Skeletal muscle satellite cell (primary cell): ENCODE data around the gene GOLIM4.

Source experiments
- H3K27me3 ChIP-seq: 2 replicates; pipeline ENCODE4 v1.7.0; 2013; ENCODE audit warnings: low read length; ENCODE audit not compliant: control insufficient read depth, insufficient read depth
- H3K36me3 ChIP-seq: 2 replicates; pipeline ENCODE4 v1.7.0; 2013; ENCODE audit warnings: mild to moderate bottlenecking, control low read depth, low read length; ENCODE audit not compliant: insufficient read depth
- H3K4me1 ChIP-seq: 2 replicates; pipeline ENCODE4 v1.7.0; 2013; ENCODE audit warnings: low read length; ENCODE audit not compliant: control insufficient read depth, insufficient read depth
- H3K4me2 ChIP-seq: 2 replicates; pipeline ENCODE4 v1.7.0; 2013; ENCODE audit warnings: mild to moderate bottlenecking, low read length
- H3K4me3 ChIP-seq: 2 replicates; pipeline ENCODE4 v1.7.0; 2013; ENCODE audit warnings: low read length
- H3K9ac ChIP-seq: 2 replicates; pipeline ENCODE4 v1.7.0; 2013; ENCODE audit warnings: mild to moderate bottlenecking, low read depth, low read length, moderate library complexity
- H3K9me3 ChIP-seq: replicated peaks from 2 replicates; pipeline ENCODE4 v1.7.0; 2013; ENCODE audit warnings: mild to moderate bottlenecking, control low read depth, low read length

Gene GOLIM4

DNA sequence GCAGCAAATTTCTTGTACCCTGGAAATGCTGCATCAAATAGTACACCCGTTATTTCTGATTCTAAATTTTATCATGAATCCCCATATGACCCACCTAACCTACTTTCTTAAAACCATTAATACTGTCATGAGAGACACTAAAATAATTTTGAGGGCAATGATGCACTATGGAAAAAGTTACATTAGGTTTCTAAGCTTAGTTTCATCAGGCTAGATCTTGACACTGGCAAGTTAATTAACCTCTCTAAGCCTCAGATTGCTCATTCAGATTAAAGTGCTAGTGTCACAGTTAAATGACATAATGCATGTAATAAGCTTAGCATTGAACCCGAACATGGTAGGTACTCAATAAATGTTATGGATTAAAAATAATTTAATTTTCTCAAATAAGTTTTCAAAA lies 8.2 kb downstream of the GOLIM4 start:
- Histone ChIP-seq H3K4me2 (no peak overlapping the region), H3K4me1 (peaks cover 23% of the 10 kb centered on the region), H3K36me3 (no peaks in the 10 kb centered on the region), H3K4me3 (no peak overlapping the region), H3K9ac (no peak overlapping the region), H3K27me3 (no peaks in the 10 kb centered on the region), H3K9me3 (no peaks in the 10 kb centered on the region)

DNA sequence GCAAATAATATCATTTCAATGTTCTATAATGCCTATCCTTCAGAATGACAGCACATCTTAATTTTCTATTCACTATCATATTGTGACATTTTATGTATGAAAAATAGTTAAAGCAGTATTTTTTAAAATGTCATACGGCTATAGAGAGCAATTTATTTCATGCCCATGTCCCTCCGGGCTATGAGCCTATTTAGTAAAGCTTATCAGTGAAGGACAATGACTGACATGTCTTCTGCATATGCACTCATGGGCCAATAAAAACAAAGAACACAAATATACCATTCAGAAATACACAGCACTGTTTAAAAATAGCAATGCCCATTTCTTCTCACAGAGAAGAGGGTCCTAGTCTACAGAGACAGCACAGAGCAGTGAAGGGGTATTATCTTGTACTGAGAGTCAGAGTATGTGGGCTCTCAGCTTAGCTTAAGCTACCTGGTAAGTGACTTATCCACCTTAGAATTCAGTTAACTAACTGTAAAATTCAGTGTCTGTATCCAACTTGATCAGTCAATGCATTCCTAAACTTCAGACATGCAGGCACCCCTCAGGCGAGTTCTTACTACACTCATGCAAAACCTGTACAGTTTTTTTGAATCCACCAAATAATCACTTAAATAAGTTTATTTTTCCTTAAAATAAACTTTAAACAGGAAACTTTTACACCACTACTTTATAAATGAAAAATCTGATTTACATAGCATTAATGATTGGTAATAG lies 9.0 kb downstream of the GOLIM4 start:
- no peak overlapping the region for H3K4me2 ChIP-seq
- H3K36me3 ChIP-seq: no peaks in the 10 kb centered on the region
- H3K27me3 ChIP-seq: no peaks in the 10 kb centered on the region
- no peaks in the 10 kb centered on the region for H3K9me3 ChIP-seq
- no peak overlapping the region for H3K9ac ChIP-seq
- peaks cover 17% of the 10 kb centered on the region for H3K4me1 ChIP-seq
- no peak overlapping the region for H3K4me3 ChIP-seq

- Histone ChIP-seq H3K36me3 (no peaks in the 10 kb centered on the region), H3K4me1 (peaks cover 17% of the 10 kb centered on the region), H3K9ac (no peak overlapping the region), H3K27me3 (no peaks in the 10 kb centered on the region), H3K4me3 (no peak overlapping the region), H3K4me2 (no peak overlapping the region), H3K9me3 (no peaks in the 10 kb centered on the region)
These were observed 10.1 kb downstream of the GOLIM4 start for GRCh38 chr3:168085491-168086119.

DNA sequence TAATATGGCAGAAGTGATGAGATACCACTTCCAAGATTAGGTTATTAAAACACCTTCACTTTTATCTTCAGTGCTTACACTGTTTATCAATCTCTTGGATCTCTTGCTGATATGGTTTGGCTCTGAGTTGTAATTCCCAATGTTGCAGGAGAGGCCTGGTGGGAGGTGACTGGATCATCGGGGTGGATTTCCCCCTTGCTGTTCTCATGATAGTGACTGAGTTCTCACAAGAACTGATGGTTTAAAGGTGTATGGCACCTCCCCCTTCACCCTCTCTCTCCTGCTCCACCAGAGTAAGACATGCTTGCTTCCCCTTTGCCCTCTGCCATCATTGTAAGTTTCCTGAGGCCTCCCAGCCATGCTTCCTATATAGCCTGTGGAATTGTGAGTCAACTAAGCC lies 11.8 kb downstream of the GOLIM4 start:
- Histone ChIP-seq H3K27me3 (no peaks in the 10 kb centered on the region), H3K36me3 (no peaks in the 10 kb centered on the region), H3K9me3 (no peaks in the 10 kb centered on the region), H3K9ac (no peak overlapping the region), H3K4me1 (peaks cover 10% of the 10 kb centered on the region), H3K4me3 (no peak overlapping the region), H3K4me2 (no peak overlapping the region)

DNA sequence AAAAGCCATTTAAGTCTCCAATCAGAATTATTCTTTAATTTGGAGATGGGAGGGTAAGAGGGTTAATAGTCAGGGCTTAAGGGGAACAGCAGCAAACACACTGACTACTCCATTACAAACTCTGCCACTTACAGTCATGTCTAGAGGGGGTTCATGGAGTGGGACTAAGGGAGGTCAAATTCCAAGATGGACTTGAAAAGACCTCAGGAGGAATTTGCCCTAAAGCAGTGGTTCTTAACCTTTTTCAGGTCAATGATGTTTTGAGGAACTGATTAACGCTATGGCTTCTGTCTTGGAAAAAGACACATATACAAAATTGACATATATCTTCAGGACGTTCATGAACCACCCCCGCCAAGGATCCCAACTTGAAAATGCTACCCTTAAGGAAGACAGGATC lies 13.9 kb downstream of the GOLIM4 start:
- H3K9me3 ChIP-seq: no peaks in the 10 kb centered on the region
- no peaks in the 10 kb centered on the region for H3K27me3 ChIP-seq
- H3K4me2 ChIP-seq: no peak overlapping the region
- H3K4me1 ChIP-seq: peaks cover 16% of the 10 kb centered on the region
- no peaks in the 10 kb centered on the region for H3K36me3 ChIP-seq
- H3K9ac ChIP-seq: no peak overlapping the region
- no peak overlapping the region for H3K4me3 ChIP-seq

GRCh38 chr3:168081171-168081771 lies 14.5 kb downstream of the GOLIM4 start:
- H3K4me2 ChIP-seq: no peak overlapping the region

GRCh38 chr3:168080499-168081170 lies 15.1 kb downstream of the GOLIM4 start:
- no peaks in the 10 kb centered on the region for H3K9me3 ChIP-seq
- H3K9ac ChIP-seq: no peak overlapping the region
- no peaks in the 10 kb centered on the region for H3K36me3 ChIP-seq
- no peak overlapping the region for H3K4me2 ChIP-seq
- no peaks in the 10 kb centered on the region for H3K27me3 ChIP-seq
- H3K4me3 ChIP-seq: no peak overlapping the region
- peaks cover 19% of the 10 kb centered on the region for H3K4me1 ChIP-seq

More at GRCh38 chr3:168081171-168081771, 14.5 kb downstream of the GOLIM4 start:
- Histone ChIP-seq H3K36me3 (no peaks in the 10 kb centered on the region), H3K4me1 (peaks cover 19% of the 10 kb centered on the region), H3K27me3 (no peaks in the 10 kb centered on the region), H3K9me3 (no peaks in the 10 kb centered on the region), H3K4me3 (no peak overlapping the region), H3K9ac (no peak overlapping the region)

DNA sequence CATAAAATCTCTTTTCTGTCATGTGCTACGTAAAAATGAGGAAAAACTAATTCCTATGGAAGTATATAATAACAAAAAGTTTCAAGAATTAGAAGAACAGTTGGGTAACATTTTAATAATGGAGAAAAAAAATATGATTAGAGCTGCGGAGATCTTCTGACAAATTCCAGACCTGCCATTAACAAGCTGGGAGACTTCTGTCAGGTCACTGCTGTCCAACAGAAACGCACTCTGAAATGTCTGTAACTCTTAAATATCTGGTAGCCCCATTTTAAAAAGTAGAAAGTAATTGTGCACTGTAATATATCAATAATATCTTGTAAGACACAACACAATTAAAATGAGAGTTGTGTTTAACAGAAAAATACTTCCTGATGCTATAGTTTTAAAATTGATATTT lies 15.7 kb downstream of the GOLIM4 start:
- H3K4me3 ChIP-seq: no peak overlapping the region
- no peaks in the 10 kb centered on the region for H3K36me3 ChIP-seq
- H3K4me2 ChIP-seq: no peak overlapping the region
- peaks cover 19% of the 10 kb centered on the region for H3K4me1 ChIP-seq
- H3K27me3 ChIP-seq: no peaks in the 10 kb centered on the region
- H3K9ac ChIP-seq: no peak overlapping the region
- no peaks in the 10 kb centered on the region for H3K9me3 ChIP-seq

DNA sequence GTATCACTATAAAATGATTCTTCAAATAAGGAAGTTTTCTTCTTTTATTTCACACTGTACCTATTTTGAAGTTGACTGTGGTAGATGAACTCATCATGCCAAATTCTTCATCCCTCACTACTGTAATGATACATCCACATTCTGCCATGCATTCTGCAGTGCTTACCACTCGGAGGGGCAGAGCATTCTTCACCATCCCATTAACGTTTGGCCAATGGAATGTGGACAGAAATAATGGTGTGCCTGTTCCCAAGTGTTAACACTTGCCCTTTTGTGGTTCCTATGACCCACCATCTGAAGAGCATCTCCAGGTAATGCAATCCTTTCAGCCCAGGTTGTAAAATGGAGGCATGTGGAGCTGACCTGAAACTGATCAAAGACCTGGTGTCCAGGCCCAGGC lies 18.6 kb downstream of the GOLIM4 start:
- Histone ChIP-seq H3K27me3 (no peaks in the 10 kb centered on the region), H3K4me2 (no peak overlapping the region), H3K9ac (no peak overlapping the region), H3K4me1 (peaks cover 29% of the 10 kb centered on the region), H3K36me3 (no peaks in the 10 kb centered on the region), H3K4me3 (no peak overlapping the region), H3K9me3 (no peaks in the 10 kb centered on the region)

DNA sequence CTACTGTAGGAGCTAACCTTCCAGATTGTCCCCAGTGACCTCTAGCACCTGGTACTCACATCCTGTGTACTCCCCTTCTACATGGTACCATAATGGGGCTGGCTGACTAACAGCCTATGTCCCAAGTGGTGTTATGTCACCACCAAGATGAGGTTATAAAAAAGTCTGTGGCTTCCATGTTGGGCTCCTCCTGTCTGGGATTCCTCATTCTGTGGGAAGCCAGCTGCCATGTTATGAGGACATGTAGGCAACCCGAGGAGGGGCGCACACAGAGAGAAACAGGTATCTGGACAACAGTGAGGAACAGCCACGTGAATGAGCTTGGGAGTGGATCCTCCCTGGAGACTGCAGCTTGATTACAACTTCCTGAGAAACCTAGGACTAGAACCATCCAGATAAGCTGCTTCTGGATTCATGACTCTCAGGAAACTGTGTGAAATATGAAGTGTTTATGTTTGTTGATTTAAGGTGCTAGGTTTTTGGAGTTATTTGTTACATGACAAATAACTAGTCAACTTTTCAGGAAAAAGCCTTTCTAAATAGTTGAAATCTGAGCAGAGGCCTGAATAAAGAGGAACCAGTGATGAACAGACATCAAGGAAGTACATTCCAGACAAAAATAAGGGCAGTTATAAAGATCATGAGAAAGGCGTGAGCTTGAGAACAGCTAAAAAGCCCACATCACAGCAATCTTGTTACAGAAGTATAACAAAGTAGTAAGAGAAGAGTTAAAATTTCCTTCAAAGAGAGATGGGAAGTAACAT lies 21.7 kb downstream of the GOLIM4 start:
- no peaks in the 10 kb centered on the region for H3K36me3 ChIP-seq
- no peak overlapping the region for H3K4me3 ChIP-seq
- no peak overlapping the region for H3K4me2 ChIP-seq
- H3K4me1 ChIP-seq: peaks cover 39% of the 10 kb centered on the region
- H3K27me3 ChIP-seq: no peaks in the 10 kb centered on the region
- H3K9ac ChIP-seq: no peak overlapping the region
- H3K9me3 ChIP-seq: no peaks in the 10 kb centered on the region

DNA sequence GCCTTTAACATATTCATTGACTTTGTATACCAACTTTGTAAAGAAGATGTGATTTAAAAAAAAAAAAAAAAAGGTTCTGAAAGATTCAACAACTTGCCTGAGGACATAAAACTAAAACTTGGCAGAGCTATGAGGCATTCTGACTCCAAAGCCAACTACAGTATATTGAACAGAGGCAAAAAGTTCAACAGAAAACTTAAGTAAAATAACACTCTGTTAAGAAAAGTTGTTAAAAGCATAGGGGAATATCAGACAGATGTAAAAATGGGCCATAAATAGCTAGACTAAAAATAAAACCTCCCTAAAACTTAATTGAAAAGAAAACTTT lies 23.4 kb downstream of the GOLIM4 start:
- H3K4me2 ChIP-seq: no peak overlapping the region
- peaks cover 31% of the 10 kb centered on the region for H3K4me1 ChIP-seq
- H3K9ac ChIP-seq: peak overlapping the region; percentile 30

More for the DNA sequence above, 23.4 kb downstream of the GOLIM4 start:
- Histone ChIP-seq H3K36me3 (no peaks in the 10 kb centered on the region), H3K27me3 (no peaks in the 10 kb centered on the region), H3K4me3 (no peak overlapping the region), H3K9me3 (no peaks in the 10 kb centered on the region)
